Caco-2 (cell line): ENCODE measurements around the gene ESPNL. TPM values are rescaled to one million over a fixed set of nuclear protein-coding genes. Genes with fewer than 3 reads are reported as not detected.

ENCODE experiments used
- BruUV-seq: library from RNA; stranded (reverse); fragments of 400-500 nt; replicated peaks from 2 replicates; lab custom pipeline; 2021; lab: Mats Ljungman, UMichigan
- CTCF ChIA-PET: fragments of 300-600 bp; sonication (Branson Sonifier 250); formaldehyde crosslinking; loops from one replicate; lab custom pipeline; 2022; ENCODE audit warnings: antibody characterized with exemption; lab: Charles Lee
- POLR2A ChIA-PET: fragments of 300-600 bp; sonication (Branson Sonifier 250); formaldehyde crosslinking; loops from one replicate; lab custom pipeline; 2022; ENCODE audit warnings: antibody characterized with exemption; lab: Charles Lee
- DNase-seq, 2 experiments: peaks; one replicate each; pipeline versions ENCODE4 v3.0.0 to v3.0.0-alpha.2; 2020 to 2022
- H3K27me3 ChIP-seq: replicated peaks from 2 replicates; pipeline ENCODE4 v1.6.0; 2011; ENCODE audit warnings: low read length; ENCODE audit not compliant: control insufficient read depth, insufficient read depth
- H3K36me3 ChIP-seq: 2 replicates; pipeline ENCODE4 v1.5.1; 2011; ENCODE audit warnings: low read length; ENCODE audit not compliant: control insufficient read depth, insufficient read depth
- H3K4me1 ChIP-seq: fragments of 250-450 bp; sonication (Bioruptor Pico); 2 replicates; pipeline ENCODE4 v1.5.1; 2020; ENCODE audit warnings: mild to moderate bottlenecking
- H3K4me3 ChIP-seq: 2 replicates; pipeline ENCODE4 v1.5.1; 2011; ENCODE audit warnings: low read depth, mild to moderate bottlenecking, control low read depth, low read length
- H3K9me3 ChIP-seq: fragments of 250-450 bp; sonication (Bioruptor Pico); 2 replicates; pipeline ENCODE4 v1.5.1; 2020; ENCODE audit warnings: mild to moderate bottlenecking, moderate library complexity
- H3K27ac Mint-ChIP-seq: one replicate; pipeline ENCODE4 v1.8.0; 2022; ENCODE audit warnings: mixed read lengths; ENCODE audit not compliant: unreplicated experiment
- H3K27me3 Mint-ChIP-seq: one replicate; pipeline ENCODE4 v1.8.0; 2022; ENCODE audit warnings: mixed read lengths; ENCODE audit not compliant: insufficient read depth, unreplicated experiment
- H3K36me3 Mint-ChIP-seq: one replicate; pipeline ENCODE4 v1.8.0; 2022; ENCODE audit warnings: mild to moderate bottlenecking, mixed read lengths; ENCODE audit not compliant: insufficient read depth, unreplicated experiment
- H3K4me1 Mint-ChIP-seq: one replicate; pipeline ENCODE4 v1.8.0; 2022; ENCODE audit warnings: low read depth, mixed read lengths; ENCODE audit not compliant: unreplicated experiment
- H3K4me3 Mint-ChIP-seq: one replicate; pipeline ENCODE4 v1.8.0; 2022; ENCODE audit warnings: mild to moderate bottlenecking, moderate library complexity, mixed read lengths; ENCODE audit not compliant: unreplicated experiment
- H3K9me3 Mint-ChIP-seq: one replicate; pipeline ENCODE4 v1.8.0; 2022; ENCODE audit warnings: mixed read lengths; ENCODE audit not compliant: unreplicated experiment
- CTCF ChIP-seq, 2 experiments: fragments of 200-600 bp in 1 of 2; IDR thresholded peaks; 1 replicate in 1 of 2; 2 replicates in 1 of 2; pipeline versions ENCODE4 v1.5.1 to v1.8.0; 2011 to 2022; ENCODE audit warnings: antibody characterized with exemption in 1 of 2, control low read depth in 1 of 2, inconsistent platforms in 1 of 2, low read depth in 1 of 2, low read length in 1 of 2, mild to moderate bottlenecking in 1 of 2, moderate library complexity in 1 of 2; ENCODE audit not compliant: insufficient read depth in 1 of 2, severe bottlenecking in 1 of 2, unreplicated experiment in 1 of 2
- intact Hi-C: fragments of 100-400 bp; cut with micrococcal nuclease; formaldehyde crosslinking; loops from one replicate; pipeline ENCODE4 v1.10.0; 2022; ENCODE audit not compliant: unreplicated experiment
- total RNA-seq: library from RNA; stranded (reverse); gene quantifications from 2 replicates; pipeline ENCODE4 v1.2.3, GENCODE V29; 2022

ESPNL gene
- total RNA-seq, 1 experiment from 2014 or later: not detected

GRCh38 chr2:238151205-238151604, 51.1 kb downstream of the ESPNL start:
- TF ChIP-seq CTCF (IDR thresholded peaks at IDR 0.05; ENCODE audit: insufficient read depth in 1 of 2, low read depth in 1 of 2, low read length in 1 of 2, severe bottlenecking in 1 of 2, unreplicated experiment in 1 of 2): no peak
- BruUV-seq: no TSS peak
- no peaks in the 10 kb centered on the region for H3K27me3 ChIP-seq
- Mint-ChIP-seq H3K9me3 (no peaks in the 10 kb centered on the region), H3K27ac (no peak overlapping the region), H3K36me3 (peaks cover 4% of the 10 kb centered on the region), H3K4me3 (no peak overlapping the region), H3K27me3 (no peaks in the 10 kb centered on the region), H3K4me1 (no peaks in the 10 kb centered on the region)
- no peak for DNase-seq
- no peak overlapping the region for H3K4me3 ChIP-seq
- no peaks in the 10 kb centered on the region for H3K36me3 ChIP-seq
- POLR2A ChIA-PET: no interaction called here
- no peaks in the 10 kb centered on the region for H3K9me3 ChIP-seq
- intact Hi-C loops: loop anchor here (10.0 kb wide), 1 partner anchor 296 kb away; the partner anchor contains the start of gene RAMP1
- H3K4me1 ChIP-seq: no peaks in the 10 kb centered on the region
- CTCF ChIA-PET: no interaction called here

GRCh38 chr2:238151628-238152235, 51.6 kb downstream of the ESPNL start:
- intact Hi-C loops: loop anchor here (10.0 kb wide), 1 partner anchor 297 kb away; the partner anchor contains the start of gene RAMP1
- DNase-seq: no peak

More at GRCh38 chr2:238151628-238152235, 51.6 kb downstream of the ESPNL start:
- H3K4me1 ChIP-seq: no peaks in the 10 kb centered on the region
- POLR2A ChIA-PET: no interaction called here
- no peaks in the 10 kb centered on the region for H3K36me3 ChIP-seq
- no peaks in the 10 kb centered on the region for H3K27me3 ChIP-seq
- no peak overlapping the region for H3K27ac Mint-ChIP-seq
- no peaks in the 10 kb centered on the region for H3K4me1 Mint-ChIP-seq
- TF ChIP-seq CTCF (IDR thresholded peaks at IDR 0.05; ENCODE audit: insufficient read depth in 1 of 2, low read depth in 1 of 2, low read length in 1 of 2, severe bottlenecking in 1 of 2, unreplicated experiment in 1 of 2): no peak
- H3K36me3 Mint-ChIP-seq: peaks cover 4% of the 10 kb centered on the region
- CTCF ChIA-PET: no interaction called here
- BruUV-seq: no TSS peak
- H3K4me3 ChIP-seq: no peak overlapping the region
- H3K9me3 ChIP-seq: no peaks in the 10 kb centered on the region
- no peak overlapping the region for H3K4me3 Mint-ChIP-seq
- H3K27me3 Mint-ChIP-seq: no peaks in the 10 kb centered on the region
- no peaks in the 10 kb centered on the region for H3K9me3 Mint-ChIP-seq
